GM12878 (cell line): Measurements from ENCODE around the gene CARM1. TPM values are rescaled to one million over a fixed set of nuclear protein-coding genes. Genes with fewer than 3 reads are reported as not detected.

Experiments
- ATAC-seq: fragments of 200-7000 bp; cut with Tn5 transposase; 3 replicates; pipeline ENCODE4 v1.9.1; 2020; ENCODE audit warnings: mild to moderate bottlenecking, moderate library complexity
- BruUV-seq: library from RNA; stranded (reverse); fragments of 400-500 nt; replicated peaks from 2 replicates; lab custom pipeline; 2021; lab: Mats Ljungman, UMichigan
- CTCF ChIA-PET: fragments of 300-600 bp; sonication (Branson Sonifier 250); formaldehyde crosslinking; extraction: SDS; loops from one replicate; lab custom pipeline; 2021; ENCODE audit warnings: inconsistent platforms; lab: Yijun Ruan, JAX
- POLR2A ChIA-PET: fragments of 350-600 bp; formaldehyde crosslinking; extraction: SDS; loops from one replicate; lab custom pipeline; 2021; ENCODE audit warnings: inconsistent platforms; lab: Charles Lee
- RAD21 ChIA-PET: fragments of 300-600 bp; sonication (Branson Sonifier 250); formaldehyde crosslinking; loops from one replicate; lab custom pipeline; 2023; ENCODE audit warnings: antibody characterized with exemption; ENCODE audit not compliant: unreplicated experiment; lab: Charles Lee
- SMC1A ChIA-PET: fragments of 300-600 bp; sonication (Branson Sonifier 250); formaldehyde crosslinking; loops from one replicate; lab custom pipeline; 2023; ENCODE audit not compliant: unreplicated experiment, uncharacterized antibody; lab: Charles Lee
- DNase-seq: peaks from one replicate; pipeline ENCODE4 v3.0.0-alpha.2; 2011; ENCODE audit warnings: low read depth, low spot score
- FAIRE-seq: peaks from 3 replicates; lab custom pipeline; 2011; peaks lifted over from hg19 to GRCh38; lab: Jason Lieb, UNC
- H2AFZ ChIP-seq: 2 replicates; pipeline ENCODE4 v1.6.0; 2011; ENCODE audit warnings: low read depth, low read length, control low read depth; ENCODE audit not compliant: control insufficient read depth
- H3K27ac ChIP-seq: 2 replicates; pipeline ENCODE4 v1.5.1; 2011; ENCODE audit warnings: control low read depth; ENCODE audit not compliant: control insufficient read depth, insufficient read depth
- H3K27me3 ChIP-seq, 2 experiments: replicated peaks in 1 of 2; 2 replicates each; pipeline versions ENCODE4 v1.6.0 to v1.6.1; 2011; ENCODE audit warnings: low read length in 1 of 2; ENCODE audit not compliant: control insufficient read depth in 2 of 2, insufficient read depth in 2 of 2
- H3K36me3 ChIP-seq, 2 experiments: 2 replicates each; pipeline ENCODE4 v1.5.1; 2011; ENCODE audit warnings: low read length in 1 of 2; ENCODE audit not compliant: control insufficient read depth in 2 of 2, insufficient read depth in 2 of 2
- H3K4me1 ChIP-seq: 2 replicates; pipeline ENCODE4 v1.6.1; 2011; ENCODE audit warnings: mild to moderate bottlenecking, low read length, moderate library complexity, mixed read lengths; ENCODE audit not compliant: control insufficient read depth, insufficient read depth
- H3K4me2 ChIP-seq: 2 replicates; pipeline ENCODE4 v1.6.0; 2011; ENCODE audit warnings: control low read depth; ENCODE audit not compliant: control insufficient read depth, insufficient read depth
- H3K4me3 ChIP-seq: fragments of 200-600 bp; sonication (generic); 2 replicates; pipeline ENCODE4 v1.5.1; 2016
- H3K79me2 ChIP-seq: 2 replicates; pipeline ENCODE4 v1.6.0; 2011; ENCODE audit warnings: low read length; ENCODE audit not compliant: control insufficient read depth, insufficient read depth
- H3K9ac ChIP-seq: 2 replicates; pipeline ENCODE4 v1.8.0; 2011; ENCODE audit warnings: low read length, control low read depth, mixed read lengths; ENCODE audit not compliant: control insufficient read depth, insufficient read depth
- H3K9me3 ChIP-seq: replicated peaks from 3 replicates; pipeline ENCODE4 v1.5.1; 2011; ENCODE audit warnings: mild to moderate bottlenecking, low read length; ENCODE audit not compliant: control insufficient read depth, insufficient read depth
- H4K20me1 ChIP-seq: 2 replicates; pipeline ENCODE4 v1.6.0; 2011; ENCODE audit not compliant: control insufficient read depth, insufficient read depth
- CBX3 ChIP-seq: fragments of 200-600 bp; sonication (generic); IDR thresholded peaks from 2 replicates; pipeline ENCODE4 v1.6.1; 2016; ENCODE audit warnings: low read depth, borderline replicate concordance
- CBX5 ChIP-seq: sonication (generic); IDR thresholded peaks from 2 replicates; pipeline ENCODE4 v1.6.1; 2016; ENCODE audit warnings: low read depth, moderate library complexity, mild to moderate bottlenecking, inconsistent platforms
- E2F8 ChIP-seq: fragments of 450-650 bp; IDR thresholded peaks from 2 replicates; pipeline ENCODE4 v1.6.1; 2018; ENCODE audit warnings: mild to moderate bottlenecking, low read depth, moderate library complexity; ENCODE audit not compliant: partially characterized antibody
- EZH2 ChIP-seq: IDR thresholded peaks from 2 replicates; pipeline ENCODE4 v1.6.1; 2012; ENCODE audit warnings: low read depth, mild to moderate bottlenecking, control low read depth, inconsistent platforms, low read length, borderline replicate concordance; ENCODE audit not compliant: control insufficient read depth
- HDAC6 ChIP-seq: fragments of 200-600 bp; sonication (generic); IDR thresholded peaks from one replicate; pipeline ENCODE4 v1.8.0; 2017; ENCODE audit warnings: antibody characterized with exemption; ENCODE audit not compliant: unreplicated experiment
- IKZF2 ChIP-seq, 2 experiments: fragments of 450-650 bp; IDR thresholded peaks; 2 replicates each; pipeline ENCODE4 v1.6.1; 2017; ENCODE audit warnings: mild to moderate bottlenecking in 2 of 2, moderate library complexity in 2 of 2
- KLF5 ChIP-seq: fragments of 450-650 bp; IDR thresholded peaks from 2 replicates; pipeline ENCODE4 v1.6.1; 2014; ENCODE audit warnings: mild to moderate bottlenecking; ENCODE audit not compliant: partially characterized antibody
- NBN ChIP-seq: fragments of 450-650 bp; IDR thresholded peaks from 2 replicates; pipeline ENCODE4 v1.6.1; 2016
- PML ChIP-seq: IDR thresholded peaks from 2 replicates; pipeline ENCODE4 v1.6.1; 2012; ENCODE audit warnings: low read length, inconsistent platforms
- POLR2A ChIP-seq: IDR thresholded peaks from 2 replicates; pipeline ENCODE4 v1.6.1; 2011; ENCODE audit warnings: low read depth, mild to moderate bottlenecking, low read length
- POLR2AphosphoS5 ChIP-seq: IDR thresholded peaks from 2 replicates; pipeline ENCODE4 v1.6.1; 2011; ENCODE audit warnings: mild to moderate bottlenecking, low read length, inconsistent platforms
- SP1 ChIP-seq: IDR thresholded peaks from one replicate; pipeline ENCODE4 v1.6.1; 2011; ENCODE audit warnings: low read depth, low read length
- TBL1XR1 ChIP-seq: IDR thresholded peaks from 2 replicates; pipeline ENCODE4 v1.6.1; 2012; ENCODE audit warnings: low read depth, low read length, improper control_type of control experiment
- USF2 ChIP-seq: IDR thresholded peaks from 2 replicates; pipeline ENCODE4 v1.6.1; 2011; ENCODE audit warnings: low read depth, low read length, improper control_type of control experiment, borderline replicate concordance
- ZNF217 ChIP-seq: fragments of 450-650 bp; IDR thresholded peaks from 2 replicates; pipeline ENCODE4 v1.6.1; 2017; ENCODE audit warnings: antibody characterized with exemption, mild to moderate bottlenecking
- WGBS: methylation state at CpG from one replicate; pipeline ENCODE4 v1.1.6; 2016; ENCODE audit warnings: low lambda C conversion rate; ENCODE audit not compliant: insufficient replicate concordance, insufficient coverage; ENCODE audit errors: missing lambda C conversion rate; 5-methylcytosine and 5-hydroxymethylcytosine counted together
- in situ Hi-C: fragments of 300-500 bp; cut with MboI; formaldehyde crosslinking; loops from 9 replicates; pipeline ENCODE4 v1.14.3; 2018; ENCODE audit warnings: mixed read lengths
- intact Hi-C: fragments of 100-400 bp; cut with micrococcal nuclease; formaldehyde crosslinking; loops from one replicate; pipeline ENCODE4 v1.14.2; 2022; ENCODE audit not compliant: unreplicated experiment
- polyA plus RNA-seq, 11 experiments: library from polyadenylated mRNA; depleted of rRNA in 4 of 11; unstranded in 6 of 11; stranded (reverse) in 5 of 11; fragments of >200 nt; fragmentation: Nextera tagmentation in 4 of 11; fragmentation: Illumina TruSeq in 1 of 11; extraction: Ambion mirVana in 4 of 11; extraction: Trizol in 1 of 11; gene quantifications; 1 replicate in 1 of 11; 2 replicates in 10 of 11; pipeline versions ENCODE4 v1.2.1 to v1.2.3, GENCODE V29; 2011 to 2016; ENCODE audit warnings: inconsistent platforms in 2 of 11, missing spikeins in 2 of 11, low read depth in 1 of 11
- total RNA-seq, 4 experiments: library from RNA; depleted of rRNA in 3 of 4; stranded (reverse); fragments of >200 nt in 3 of 4; fragmentation: Illumina TruSeq in 1 of 4; extraction: Trizol in 1 of 4; gene quantifications; 2 replicates each; pipeline versions ENCODE4 v1.2.1 to v1.2.3, GENCODE V29; 2013 to 2021

The CARM1 gene
- total and polyA plus RNA-seq, 10 of the 15 experiments (the other 5 are each of a cell fraction or from before 2014, with no cell fraction given): 0.45 to 116 (median 39.7) TPM

GRCh38 chr19:10923260-10924112 lies 52.1 kb downstream of the CARM1 start (continued):
- TF ChIP-seq NBN: no peak
- no peak for TF ChIP-seq CBX5
- no peak for TF ChIP-seq EZH2
- TF ChIP-seq USF2: no peak
- TF ChIP-seq POLR2AphosphoS5: peak; percentile 34; the same call in 1 of the 2 replicates

- ChIA-PET SMC1A (no interaction called here), CTCF (no interaction called here), RAD21 (no interaction called here), POLR2A (no interaction called here)
- no peak for DNase-seq
- intact Hi-C loops (no loop called here), in situ Hi-C loops (no loop called here)
- no peak for FAIRE-seq
- H3K79me2 ChIP-seq: peaks cover 16% of the 10 kb centered on the region
- no peak overlapping the region for H2AFZ ChIP-seq
- H3K36me3 ChIP-seq: peaks cover 3 to 25% of the 10 kb centered on the region in 2 experiments; a peak in 3 of 4 replicates
- no peaks in the 10 kb centered on the region for H3K9me3 ChIP-seq
- H3K27me3 ChIP-seq: no peaks in the 10 kb centered on the region
- ATAC-seq: no peak
- H3K27ac ChIP-seq: no peak overlapping the region
- BruUV-seq: no TSS peak
- 79% methylated on average over 13 of the region's 13 CpGs for WGBS
- TF ChIP-seq USF2 (no peak), PML (no peak), E2F8 (no peak), POLR2A (no peak), TBL1XR1 (no peak), CBX3 (no peak), ZNF217 (no peak), IKZF2 (IDR thresholded peaks at IDR 0.05) (no peak), HDAC6 (no peak), KLF5 (no peak), SP1 (no peak)
- H3K4me2 ChIP-seq: no peak overlapping the region
- no peaks in the 10 kb centered on the region for H4K20me1 ChIP-seq
- H3K9ac ChIP-seq: no peak overlapping the region
- H3K4me3 ChIP-seq: no peak overlapping the region
- H3K4me1 ChIP-seq: peaks cover 7% of the 10 kb centered on the region
Measured at GRCh38 chr19:10924597-10924996, 53.2 kb downstream of the CARM1 start.
